GM10266 (cell line): ENCODE data around the gene FHIT.

Experiments used
- DNase-seq: peaks from one replicate; pipeline ENCODE4 v3.0.0; 2012; ENCODE audit errors: extremely low spot score
- TF ChIP-seq, protein P1 (sequence below): IDR thresholded peaks from 2 replicates; pipeline ENCODE4 v1.5.1; 2012; ENCODE audit warnings: mild to moderate bottlenecking, low read depth; ENCODE audit not compliant: control insufficient read depth, insufficient read depth; ENCODE audit errors: missing control alignments

Gene FHIT

DNA sequence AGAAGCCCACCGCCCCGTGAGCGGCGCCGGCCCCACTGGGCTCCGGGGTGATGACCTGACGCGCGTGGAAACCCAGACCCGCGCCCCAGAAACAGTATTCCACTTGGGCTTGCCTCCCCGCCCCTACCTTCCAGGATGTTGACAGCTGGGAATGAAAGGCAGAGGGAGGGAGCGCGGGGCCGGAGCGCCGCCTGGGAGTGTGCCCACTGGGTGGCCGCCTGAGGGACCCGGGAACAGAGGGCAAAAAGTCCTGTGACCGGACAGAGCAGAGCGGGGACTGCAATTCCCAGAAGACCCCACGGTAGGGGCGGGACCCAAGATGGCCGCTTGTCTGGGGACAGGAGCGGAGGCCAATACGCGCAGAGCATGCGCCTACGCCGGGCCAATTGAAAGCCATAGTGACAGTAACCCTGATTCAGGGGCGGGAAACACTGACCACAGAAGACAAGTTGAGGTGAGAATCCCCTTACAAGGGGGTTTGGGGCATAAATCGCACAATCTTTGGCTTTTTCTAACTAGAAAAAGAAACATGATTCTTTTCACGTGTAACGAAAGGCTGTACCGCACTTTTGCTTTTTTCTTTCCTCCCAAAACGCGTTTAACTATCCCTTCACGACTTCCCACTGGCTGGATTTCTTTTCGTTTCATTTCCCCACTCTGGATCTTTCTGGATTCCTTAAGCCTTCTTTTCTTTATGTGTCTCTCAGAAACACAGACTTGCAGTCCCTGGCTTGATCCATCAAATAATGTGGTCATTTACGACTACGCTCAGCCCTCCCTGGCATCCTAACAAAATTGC lies at the start of gene FHIT:
Gene FHIT, minus strand, starts transcription at position 279 of the 799 bp plus-strand sequence.
- DNase-seq, result peak; percentile 88
- TF ChIP-seq, protein P1, sequence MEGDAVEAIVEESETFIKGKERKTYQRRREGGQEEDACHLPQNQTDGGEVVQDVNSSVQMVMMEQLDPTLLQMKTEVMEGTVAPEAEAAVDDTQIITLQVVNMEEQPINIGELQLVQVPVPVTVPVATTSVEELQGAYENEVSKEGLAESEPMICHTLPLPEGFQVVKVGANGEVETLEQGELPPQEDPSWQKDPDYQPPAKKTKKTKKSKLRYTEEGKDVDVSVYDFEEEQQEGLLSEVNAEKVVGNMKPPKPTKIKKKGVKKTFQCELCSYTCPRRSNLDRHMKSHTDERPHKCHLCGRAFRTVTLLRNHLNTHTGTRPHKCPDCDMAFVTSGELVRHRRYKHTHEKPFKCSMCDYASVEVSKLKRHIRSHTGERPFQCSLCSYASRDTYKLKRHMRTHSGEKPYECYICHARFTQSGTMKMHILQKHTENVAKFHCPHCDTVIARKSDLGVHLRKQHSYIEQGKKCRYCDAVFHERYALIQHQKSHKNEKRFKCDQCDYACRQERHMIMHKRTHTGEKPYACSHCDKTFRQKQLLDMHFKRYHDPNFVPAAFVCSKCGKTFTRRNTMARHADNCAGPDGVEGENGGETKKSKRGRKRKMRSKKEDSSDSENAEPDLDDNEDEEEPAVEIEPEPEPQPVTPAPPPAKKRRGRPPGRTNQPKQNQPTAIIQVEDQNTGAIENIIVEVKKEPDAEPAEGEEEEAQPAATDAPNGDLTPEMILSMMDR, result peak; percentile 15

DNA sequence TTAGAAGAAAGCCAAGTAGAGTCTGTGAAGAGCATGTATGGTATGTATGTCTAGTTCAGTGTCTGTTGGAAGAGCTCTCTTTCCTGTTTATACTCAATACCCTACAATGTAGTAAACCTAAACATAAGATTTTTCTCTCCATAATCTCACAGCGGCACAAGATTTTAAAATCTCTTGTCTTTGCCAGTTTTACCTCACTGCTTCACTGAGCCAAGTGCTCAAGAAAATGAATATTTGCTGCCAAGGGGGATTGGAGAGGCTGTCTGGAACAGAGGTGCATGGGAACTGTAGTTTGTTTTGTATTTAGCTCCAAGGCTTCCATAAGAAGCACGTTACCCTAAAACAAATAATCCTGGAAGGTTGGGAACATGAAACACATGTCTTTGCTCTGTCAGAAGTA lies 49.5 kb upstream of the FHIT start:
- TF ChIP-seq, protein P1, result no peak

DNA sequence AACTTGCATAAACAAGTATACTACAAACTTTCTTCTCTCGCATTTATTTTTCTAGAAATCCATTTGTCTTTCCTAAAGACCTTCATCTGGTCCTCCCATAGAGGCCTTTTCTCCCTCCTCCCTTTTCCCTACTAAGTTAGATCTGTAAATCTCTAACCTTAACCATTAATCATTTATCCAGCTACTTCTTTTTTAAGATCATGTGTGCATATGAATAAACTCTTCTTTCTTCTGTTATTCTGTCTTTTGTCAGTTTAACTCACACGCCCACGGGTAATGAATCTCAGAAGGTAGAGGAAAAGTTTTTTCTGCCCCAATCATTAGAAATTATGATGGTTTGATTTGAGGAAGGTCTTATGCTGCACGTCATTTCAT lies 48.7 kb upstream of the FHIT start:
- no peak for DNase-seq
- TF ChIP-seq, protein P1, result no peak

More for the DNA sequence above, 49.5 kb upstream of the FHIT start:
- DNase-seq, result no peak

DNA sequence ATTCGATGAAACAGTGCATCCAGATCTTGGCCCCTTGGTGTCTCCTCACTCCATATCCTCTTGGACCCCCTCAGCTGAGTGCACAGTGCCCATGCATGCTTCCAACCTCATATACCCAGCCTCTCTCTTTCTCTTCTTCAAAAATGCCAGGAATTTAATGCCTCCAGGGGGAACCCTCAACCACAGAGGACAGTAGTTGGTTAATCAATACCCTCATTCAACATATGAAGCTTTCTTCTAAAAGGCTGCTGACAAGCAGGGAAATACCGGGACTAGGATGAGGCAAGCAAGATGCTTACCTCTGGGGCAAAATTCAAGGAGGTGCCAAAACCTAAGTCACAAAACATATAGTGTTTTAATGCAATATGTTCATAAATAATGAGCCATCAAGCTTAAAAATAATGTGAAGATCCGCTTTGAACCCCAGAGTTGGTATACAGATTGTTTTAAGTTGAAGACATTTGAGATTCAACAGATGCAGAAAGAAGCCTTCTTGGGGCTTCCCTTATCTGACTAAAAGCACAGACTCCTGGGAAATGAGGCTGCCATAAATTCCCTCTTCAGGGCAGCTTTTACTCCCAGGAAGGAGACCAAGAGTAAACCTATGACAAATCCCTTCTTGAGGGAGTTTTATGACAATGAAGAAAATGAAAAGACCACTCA lies 48.2 kb upstream of the FHIT start:
- TF ChIP-seq, protein P1, result no peak
- DNase-seq, result no peak

DNA sequence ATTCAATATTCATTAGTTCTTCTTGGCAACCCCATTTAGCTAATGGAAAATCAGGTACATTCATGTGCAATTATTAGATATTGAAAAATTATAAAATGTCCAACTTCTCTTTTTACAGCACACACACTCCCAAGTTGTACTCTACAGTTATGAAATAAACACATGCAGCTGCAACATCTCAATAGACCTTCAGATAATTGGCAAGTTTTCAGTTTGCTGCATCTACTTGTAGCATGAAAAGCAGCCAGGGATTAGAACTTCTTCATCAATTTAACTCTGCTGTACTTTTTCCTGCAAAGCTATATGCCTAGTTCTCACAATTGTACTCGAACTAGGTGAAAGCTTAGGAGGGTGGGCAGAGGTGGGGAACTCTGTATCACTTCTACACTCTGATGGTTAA lies 46.6 kb upstream of the FHIT start:
- TF ChIP-seq, protein P1, result no peak
- DNase-seq, result no peak

DNA sequence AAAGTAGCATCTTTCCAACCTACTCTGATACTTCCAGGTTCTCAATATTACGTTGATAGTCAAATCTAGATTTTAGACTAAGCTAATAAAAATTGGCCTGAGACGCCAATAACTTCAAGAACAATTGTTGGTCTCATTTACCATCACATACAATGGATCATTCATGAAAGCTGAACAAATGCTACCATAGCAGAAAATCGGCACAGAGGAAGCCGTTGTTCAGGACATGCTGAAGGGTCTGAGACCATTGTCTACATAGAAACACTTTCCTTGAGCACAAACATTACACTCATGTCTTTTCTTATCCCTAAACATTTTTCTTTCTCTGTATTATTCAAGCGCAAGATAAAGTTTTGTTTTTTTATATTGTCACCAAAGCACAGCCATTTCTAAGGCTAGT lies 37.2 kb upstream of the FHIT start:
- TF ChIP-seq, protein P1, result no peak
- DNase-seq, result no peak

DNA sequence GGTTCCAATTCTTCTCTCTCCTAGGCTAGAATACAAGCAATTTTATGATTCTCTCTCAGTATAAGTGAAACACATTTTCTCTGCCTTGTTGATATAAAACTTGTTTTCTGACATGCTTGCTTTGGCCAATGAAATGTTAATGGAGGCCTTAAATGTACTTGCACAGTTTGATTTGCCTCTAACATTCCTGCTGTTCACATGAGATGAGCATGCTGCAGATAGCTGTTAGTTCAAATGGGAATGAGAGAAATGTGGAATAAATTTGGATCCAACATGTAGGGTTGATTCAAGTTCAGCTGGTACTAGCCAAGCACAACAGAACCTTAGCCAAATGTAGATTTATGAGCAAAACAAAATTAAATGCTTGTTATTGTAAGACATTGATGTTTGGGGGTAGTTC lies 32.6 kb upstream of the FHIT start:
- TF ChIP-seq, protein P1, result no peak
- DNase-seq, result no peak
